Nephron (organoid): ENCODE data around the gene BRD1.

Experiments used
- H3K27ac Mint-ChIP-seq, 3 experiments: 2 replicates each; pipeline ENCODE4 v1.8.0; 2020; ENCODE audit warnings: mixed read lengths in 3 of 3, mild to moderate bottlenecking in 2 of 3, moderate library complexity in 1 of 3
- H3K27me3 Mint-ChIP-seq: 2 replicates; pipeline ENCODE4 v1.8.0; 2021; ENCODE audit warnings: low read depth, mild to moderate bottlenecking, moderate library complexity, mixed read lengths
- H3K36me3 Mint-ChIP-seq: 2 replicates; pipeline ENCODE4 v1.8.0; 2020; ENCODE audit warnings: low read depth, mixed read lengths
- H3K4me1 Mint-ChIP-seq: 2 replicates; pipeline ENCODE4 v1.8.0; 2020; ENCODE audit warnings: mixed read lengths
- H3K4me3 Mint-ChIP-seq, 3 experiments: 2 replicates each; pipeline ENCODE4 v1.8.0; 2020; ENCODE audit warnings: mild to moderate bottlenecking in 3 of 3, mixed read lengths in 3 of 3, moderate library complexity in 2 of 3
- H3K9me3 Mint-ChIP-seq: 2 replicates; pipeline ENCODE4 v1.8.0; 2020; ENCODE audit warnings: mixed read lengths
- CTCF ChIP-seq, 3 experiments: fragments of 200-600 bp; sonication (generic); IDR thresholded peaks; one replicate each; pipeline ENCODE4 v1.5.0; 2021; ENCODE audit warnings: antibody characterized with exemption in 3 of 3; ENCODE audit not compliant: unreplicated experiment in 3 of 3

Gene BRD1

GRCh38 chr22:49796596-49797270, 30.9 kb downstream of the BRD1 start:
- H3K9me3 Mint-ChIP-seq: no peaks in the 10 kb centered on the region
- no peaks in the 10 kb centered on the region for H3K27me3 Mint-ChIP-seq
- peaks cover 31% of the 10 kb centered on the region for H3K4me1 Mint-ChIP-seq
- H3K4me3 Mint-ChIP-seq: no peak overlapping the region
- peaks cover 63% of the 10 kb centered on the region for H3K36me3 Mint-ChIP-seq
- TF ChIP-seq CTCF (IDR thresholded peaks at IDR 0.05; ENCODE audit: unreplicated experiment in 3 of 3): no peak
- no peak overlapping the region for H3K27ac Mint-ChIP-seq

GRCh38 chr22:49795521-49795920, 32.2 kb downstream of the BRD1 start:
- H3K27me3 Mint-ChIP-seq: no peaks in the 10 kb centered on the region

GRCh38 chr22:49793871-49794270, 33.8 kb downstream of the BRD1 start:
- H3K36me3 Mint-ChIP-seq: peaks cover 63% of the 10 kb centered on the region

More at GRCh38 chr22:49795521-49795920, 32.2 kb downstream of the BRD1 start:
- Mint-ChIP-seq H3K4me1 (peaks cover 31% of the 10 kb centered on the region), H3K9me3 (no peaks in the 10 kb centered on the region), H3K36me3 (peaks cover 70% of the 10 kb centered on the region), H3K4me3 (no peak overlapping the region), H3K27ac (no peak overlapping the region)
- no peak for TF ChIP-seq CTCF (IDR thresholded peaks at IDR 0.05; ENCODE audit: unreplicated experiment in 3 of 3)

GRCh38 chr22:49793296-49793695, 34.4 kb downstream of the BRD1 start:
- H3K9me3 Mint-ChIP-seq: no peaks in the 10 kb centered on the region
- H3K36me3 Mint-ChIP-seq: peaks cover 62% of the 10 kb centered on the region
- no peak for TF ChIP-seq CTCF (IDR thresholded peaks at IDR 0.05; ENCODE audit: unreplicated experiment in 3 of 3)

More at GRCh38 chr22:49793871-49794270, 33.8 kb downstream of the BRD1 start:
- Mint-ChIP-seq H3K4me3 (no peak overlapping the region), H3K4me1 (peaks cover 36% of the 10 kb centered on the region), H3K27me3 (no peaks in the 10 kb centered on the region), H3K27ac (no peak overlapping the region), H3K9me3 (no peaks in the 10 kb centered on the region)
- TF ChIP-seq CTCF (IDR thresholded peaks at IDR 0.05; ENCODE audit: unreplicated experiment in 3 of 3): no peak

GRCh38 chr22:49792107-49792506, 35.6 kb downstream of the BRD1 start:
- no peak for TF ChIP-seq CTCF (IDR thresholded peaks at IDR 0.05; ENCODE audit: unreplicated experiment in 3 of 3)
- Mint-ChIP-seq H3K36me3 (peaks cover 64% of the 10 kb centered on the region), H3K9me3 (no peaks in the 10 kb centered on the region), H3K27ac (no peak overlapping the region), H3K27me3 (no peaks in the 10 kb centered on the region), H3K4me1 (peaks cover 48% of the 10 kb centered on the region), H3K4me3 (no peak overlapping the region)

More at GRCh38 chr22:49793296-49793695, 34.4 kb downstream of the BRD1 start:
- Mint-ChIP-seq H3K4me1 (peaks cover 37% of the 10 kb centered on the region), H3K27me3 (no peaks in the 10 kb centered on the region), H3K4me3 (no peak overlapping the region), H3K27ac (peak overlapping the region; percentile 9 to 57 (median 30))

GRCh38 chr22:49791682-49792081, 36.0 kb downstream of the BRD1 start:
- H3K4me1 Mint-ChIP-seq: peaks cover 48% of the 10 kb centered on the region
- no peak for TF ChIP-seq CTCF (IDR thresholded peaks at IDR 0.05; ENCODE audit: unreplicated experiment in 3 of 3)
- no peaks in the 10 kb centered on the region for H3K9me3 Mint-ChIP-seq
- no peak overlapping the region for H3K27ac Mint-ChIP-seq
- peaks cover 62% of the 10 kb centered on the region for H3K36me3 Mint-ChIP-seq
- H3K27me3 Mint-ChIP-seq: no peaks in the 10 kb centered on the region
- H3K4me3 Mint-ChIP-seq: no peak overlapping the region
